MM.1S (cell line): Measurements from ENCODE around the gene NCDN.

Source experiments
- EZH2 ChIP-seq: fragments of 300-600 bp; sonication (generic); optimal IDR thresholded peaks from 2 replicates; pipeline ENCODE3; 2017; ENCODE audit warnings: low read depth, mild to moderate bottlenecking, antibody characterized with exemption, low read length, mixed read lengths
- EZH2phosphoT487 ChIP-seq: fragments of 300-600 bp; sonication (generic); IDR thresholded peaks from 2 replicates; pipeline ENCODE4 v1.6.1; 2018; ENCODE audit warnings: antibody characterized with exemption, low read length
- TF ChIP-seq, protein P1 (sequence below): fragments of 300-600 bp; sonication (generic); IDR thresholded peaks from 2 replicates; pipeline ENCODE4 v1.5.1; 2016; ENCODE audit warnings: antibody characterized with exemption, low read length, mixed read lengths

DNA sequence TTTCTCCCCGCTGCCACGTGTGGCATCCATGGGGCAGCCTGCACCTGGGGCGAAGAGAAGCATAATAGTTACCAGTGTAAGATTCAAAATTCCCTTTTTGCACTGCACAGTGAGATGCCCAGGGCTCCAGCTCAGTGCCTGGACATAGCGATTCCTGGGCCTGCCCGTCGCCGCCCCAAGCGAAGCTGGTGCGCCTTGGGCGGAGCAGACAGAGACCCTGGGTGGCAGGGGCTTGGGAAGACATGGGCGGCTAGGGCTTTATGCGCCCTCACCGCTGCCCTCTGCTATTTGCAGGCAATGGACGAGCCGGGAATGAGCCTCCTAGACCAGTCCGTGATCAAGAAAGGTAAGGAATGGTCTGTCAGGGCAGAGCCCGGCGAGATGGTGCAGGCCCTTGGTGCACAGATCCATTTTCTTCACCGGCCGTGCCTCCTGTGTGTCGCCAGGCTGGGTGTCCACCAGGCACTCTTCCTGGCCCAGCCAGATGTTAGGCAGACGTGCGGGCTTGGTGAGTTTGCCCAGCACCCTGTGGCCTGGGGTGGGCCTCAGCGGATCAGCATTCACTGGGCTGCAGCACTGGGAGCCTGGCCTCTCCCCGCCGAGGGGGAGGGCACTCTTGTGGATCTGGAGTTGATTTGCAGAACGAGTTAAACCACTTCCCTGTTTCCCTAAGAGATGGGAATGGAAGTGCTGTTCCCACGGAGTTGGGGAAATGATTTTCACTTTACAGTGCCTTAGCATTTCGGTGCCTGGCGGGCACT is 17.2 kb downstream of the NCDN start:
- TF ChIP-seq, protein P1, sequence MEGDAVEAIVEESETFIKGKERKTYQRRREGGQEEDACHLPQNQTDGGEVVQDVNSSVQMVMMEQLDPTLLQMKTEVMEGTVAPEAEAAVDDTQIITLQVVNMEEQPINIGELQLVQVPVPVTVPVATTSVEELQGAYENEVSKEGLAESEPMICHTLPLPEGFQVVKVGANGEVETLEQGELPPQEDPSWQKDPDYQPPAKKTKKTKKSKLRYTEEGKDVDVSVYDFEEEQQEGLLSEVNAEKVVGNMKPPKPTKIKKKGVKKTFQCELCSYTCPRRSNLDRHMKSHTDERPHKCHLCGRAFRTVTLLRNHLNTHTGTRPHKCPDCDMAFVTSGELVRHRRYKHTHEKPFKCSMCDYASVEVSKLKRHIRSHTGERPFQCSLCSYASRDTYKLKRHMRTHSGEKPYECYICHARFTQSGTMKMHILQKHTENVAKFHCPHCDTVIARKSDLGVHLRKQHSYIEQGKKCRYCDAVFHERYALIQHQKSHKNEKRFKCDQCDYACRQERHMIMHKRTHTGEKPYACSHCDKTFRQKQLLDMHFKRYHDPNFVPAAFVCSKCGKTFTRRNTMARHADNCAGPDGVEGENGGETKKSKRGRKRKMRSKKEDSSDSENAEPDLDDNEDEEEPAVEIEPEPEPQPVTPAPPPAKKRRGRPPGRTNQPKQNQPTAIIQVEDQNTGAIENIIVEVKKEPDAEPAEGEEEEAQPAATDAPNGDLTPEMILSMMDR = no peak
- no peak for TF ChIP-seq EZH2
- no peak for TF ChIP-seq EZH2phosphoT487
